Pulmonary artery endothelial cell (primary cell): Measurements from ENCODE around the gene TRABD2B. TPM values are rescaled to one million over a fixed set of nuclear protein-coding genes. Genes with fewer than 3 reads are reported as not detected.

Source experiments
- DNase-seq: peaks from one replicate; pipeline ENCODE4 v3.0.0-alpha.2; 2011; ENCODE audit warnings: low read depth, low spot score
- total RNA-seq: library from RNA; depleted of rRNA; stranded (reverse); fragments of >200 nt; gene quantifications from 2 replicates; pipeline ENCODE4 v1.2.3, GENCODE V29; 2014

The TRABD2B gene
- total RNA-seq, 1 donor from 2014 or later: not detected

- no peak for DNase-seq
These were observed 192.2 kb downstream of the TRABD2B start for GRCh38 chr1:47805018-47805417.

- DNase-seq: no peak
These were observed 193.2 kb downstream of the TRABD2B start for GRCh38 chr1:47803815-47804501.

- DNase-seq: no peak
These were observed 199.6 kb downstream of the TRABD2B start for GRCh38 chr1:47797575-47797974.

GRCh38 chr1:47796626-47797025, 200.6 kb downstream of the TRABD2B start:
- no peak for DNase-seq

GRCh38 chr1:47795102-47795501, 202.1 kb downstream of the TRABD2B start:
- DNase-seq: no peak

GRCh38 chr1:47794530-47794929, 202.7 kb downstream of the TRABD2B start:
- no peak for DNase-seq

- no peak for DNase-seq
These were observed 203.1 kb downstream of the TRABD2B start for GRCh38 chr1:47794081-47794480.

GRCh38 chr1:47793563-47793962, 203.6 kb downstream of the TRABD2B start:
- no peak for DNase-seq

- no peak for DNase-seq
These were observed 204.4 kb downstream of the TRABD2B start for GRCh38 chr1:47792779-47793178.

GRCh38 chr1:47791879-47792608, 205.1 kb downstream of the TRABD2B start:
- no peak for DNase-seq

- no peak for DNase-seq
These were observed 208.4 kb downstream of the TRABD2B start for GRCh38 chr1:47788761-47789160.

- no peak for DNase-seq
These were observed 209.6 kb downstream of the TRABD2B start for GRCh38 chr1:47787560-47787959.

- no peak for DNase-seq
These were observed 210.9 kb downstream of the TRABD2B start for GRCh38 chr1:47786316-47786715.

- no peak for DNase-seq
These were observed 211.5 kb downstream of the TRABD2B start for GRCh38 chr1:47785561-47786271.

- no peak for DNase-seq
These were observed 212.1 kb downstream of the TRABD2B start for GRCh38 chr1:47785118-47785517.

- DNase-seq: no peak
These were observed 212.7 kb downstream of the TRABD2B start for GRCh38 chr1:47784497-47784822.

- no peak for DNase-seq
These were observed 213.3 kb downstream of the TRABD2B start for GRCh38 chr1:47783638-47784496.

GRCh38 chr1:47782414-47783166, 214.6 kb downstream of the TRABD2B start:
- no peak for DNase-seq

- DNase-seq: no peak
These were observed 215.8 kb downstream of the TRABD2B start for GRCh38 chr1:47781171-47781959.

GRCh38 chr1:47780469-47780995, 216.7 kb downstream of the TRABD2B start:
- no peak for DNase-seq
